ENCODE data around the gene SRGAP1. TPM values are rescaled to one million over a fixed set of nuclear protein-coding genes. Genes with fewer than 3 reads are reported as not detected.

The SRGAP1 gene
- total and polyA plus RNA-seq, 8 donors: 2.5 to 13.3 (median 7.5) TPM

GRCh38 chr12:63921157-63921556, 76.7 kb downstream of the SRGAP1 start:
- FAIRE-seq (no peak), DNase-seq (no peak), ATAC-seq (no peak)
- intact Hi-C loops (cut with DNase I): no loop called here
- TF ChIP-seq CTCF (IDR thresholded peaks at IDR 0.05): no peak
- Histone ChIP-seq H3K4me1 (peaks cover 9 to 35% (median 10%) of the 10 kb centered on the region in 3 donors), H3K36me3 (no peaks in the 10 kb centered on the region), H3K27me3 (no peaks in the 10 kb centered on the region), H3K4me3 (no peak overlapping the region), H3K9me3 (no peaks in the 10 kb centered on the region), H3K27ac (no peak overlapping the region)
- WGBS, 2 donors: 92 to 97% methylated on average over 6 of the region's 6 CpGs

GRCh38 chr12:63922474-63922873, 78.0 kb downstream of the SRGAP1 start:
- no peak for ATAC-seq
- H3K27ac ChIP-seq: no peak overlapping the region
- H3K4me1 ChIP-seq: peaks cover 3 to 22% (median 8%) of the 10 kb centered on the region in 3 donors
- H3K27me3 ChIP-seq: no peaks in the 10 kb centered on the region
- intact Hi-C loops (cut with DNase I): no loop called here
- no peak for DNase-seq
- no peak for TF ChIP-seq CTCF (IDR thresholded peaks at IDR 0.05)
- no peak overlapping the region for H3K4me3 ChIP-seq
- no peak for FAIRE-seq
- WGBS, 2 donors: 90 to 94% methylated on average over 1 of the region's 1 CpG
- no peaks in the 10 kb centered on the region for H3K9me3 ChIP-seq
- H3K36me3 ChIP-seq: no peaks in the 10 kb centered on the region

GRCh38 chr12:63924781-63925180, 80.3 kb downstream of the SRGAP1 start:
- no peaks in the 10 kb centered on the region for H3K9me3 ChIP-seq
- WGBS, 2 donors: 2 to 56% methylated on average over 1 of the region's 1 CpG
- peaks cover 0 to 1% (median 0%) of the 10 kb centered on the region in 3 donors for H3K4me1 ChIP-seq
- ATAC-seq: no peak
- no peaks in the 10 kb centered on the region for H3K27me3 ChIP-seq
- no peaks in the 10 kb centered on the region for H3K36me3 ChIP-seq
- no peak for TF ChIP-seq CTCF (IDR thresholded peaks at IDR 0.05)
- no peak overlapping the region for H3K4me3 ChIP-seq
- no peak for FAIRE-seq
- intact Hi-C loops (cut with DNase I): no loop called here
- no peak for DNase-seq
- no peak overlapping the region for H3K27ac ChIP-seq

- Histone ChIP-seq H3K4me1 (no peaks in the 10 kb centered on the region), H3K36me3 (no peaks in the 10 kb centered on the region), H3K27me3 (no peaks in the 10 kb centered on the region), H3K27ac (no peak overlapping the region), H3K9me3 (no peaks in the 10 kb centered on the region), H3K4me3 (no peak overlapping the region)
- no peak for TF ChIP-seq CTCF (IDR thresholded peaks at IDR 0.05)
- DNase-seq (no peak), FAIRE-seq (no peak), ATAC-seq (no peak)
- intact Hi-C loops (cut with DNase I): no loop called here
- WGBS, 2 donors: 97% methylated on average over 2 of the region's 2 CpGs
These were observed 83.0 kb downstream of the SRGAP1 start for GRCh38 chr12:63927511-63927910.

GRCh38 chr12:63928305-63928704, 83.8 kb downstream of the SRGAP1 start:
- FAIRE-seq: no peak

More at GRCh38 chr12:63928305-63928704, 83.8 kb downstream of the SRGAP1 start:
- 94 to 99% methylated on average over 2 of the region's 2 CpGs for WGBS, 2 donors
- H3K4me3 ChIP-seq: no peak overlapping the region
- intact Hi-C loops (cut with DNase I): no loop called here
- DNase-seq (no peak), ATAC-seq (no peak)
- no peaks in the 10 kb centered on the region for H3K36me3 ChIP-seq
- no peak for TF ChIP-seq CTCF (IDR thresholded peaks at IDR 0.05)
- no peaks in the 10 kb centered on the region for H3K9me3 ChIP-seq
- H3K4me1 ChIP-seq: no peaks in the 10 kb centered on the region
- H3K27ac ChIP-seq: no peak overlapping the region
- H3K27me3 ChIP-seq: no peaks in the 10 kb centered on the region
